A549 (cell line): ENCODE results near the gene TRPC5OS. TPM values are rescaled to one million over a fixed set of nuclear protein-coding genes. Genes with fewer than 3 reads are reported as not detected.

Experiments used
- ATAC-seq, 2 experiments: fragments of 200-7000 bp in 1 of 2; fragments of >200 bp in 1 of 2; cut with Nextera tagmentation in 1 of 2; cut with Tn5 transposase in 1 of 2; 3 replicates each; pipeline versions ENCODE4 v1.8.0 to v1.9.1; 2018 to 2020; ENCODE audit warnings: mild to moderate bottlenecking in 1 of 2, moderate library complexity in 1 of 2
- CTCF ChIA-PET: fragments of 300-600 bp; sonication (Branson Sonifier 250); formaldehyde crosslinking; extraction: SDS; loops from one replicate; lab custom pipeline; 2021; ENCODE audit warnings: antibody characterized with exemption, inconsistent platforms; lab: Yijun Ruan, JAX
- POLR2A ChIA-PET: fragments of 350-600 bp; formaldehyde crosslinking; extraction: SDS; loops from one replicate; lab custom pipeline; 2021; ENCODE audit warnings: antibody characterized with exemption, inconsistent platforms; lab: Yijun Ruan, JAX
- DNase-seq, 2 experiments: peaks; one replicate each; pipeline versions ENCODE4 v3.0.0 to v3.0.0-alpha.2; 2011 to 2016; ENCODE audit warnings: low read depth in 1 of 2, low spot score in 1 of 2
- FAIRE-seq: peaks from 2 replicates; lab custom pipeline; 2011; peaks lifted over from hg19 to GRCh38; lab: Jason Lieb, UNC
- H3K27ac ChIP-seq, 2 experiments: fragments of >200 bp; sonication (Bioruptor Twin); formaldehyde crosslinking; 3 replicates each; pipeline ENCODE4 v1.5.1; 2016 to 2017
- H3K4me1 ChIP-seq: fragments of >200 bp; sonication (Bioruptor Twin); formaldehyde crosslinking; 3 replicates; pipeline ENCODE4 v1.6.1; 2016
- H3K4me2 ChIP-seq: fragments of >200 bp; sonication (Bioruptor Twin); formaldehyde crosslinking; 3 replicates; pipeline ENCODE4 v1.6.1; 2016
- H3K4me3 ChIP-seq: fragments of >200 bp; sonication (Bioruptor Twin); formaldehyde crosslinking; 3 replicates; pipeline ENCODE4 v1.5.1; 2016
- H3K9me3 ChIP-seq: fragments of >200 bp; sonication (Bioruptor Twin); formaldehyde crosslinking; 3 replicates; pipeline ENCODE4 v1.6.1; 2016
- EHMT2 ChIP-seq: fragments of 200-600 bp; sonication (generic); IDR thresholded peaks from 2 replicates; pipeline ENCODE4 v1.6.1; 2016; ENCODE audit warnings: antibody characterized with exemption, low read depth, mild to moderate bottlenecking, moderate library complexity
- FOSB ChIP-seq: fragments of 250-450 bp; sonication (Bioruptor Pico); IDR thresholded peaks from 2 replicates; pipeline ENCODE4 v1.5.0; 2020; ENCODE audit warnings: mild to moderate bottlenecking, moderate library complexity
- GATA3 ChIP-seq: IDR thresholded peaks from 2 replicates; pipeline ENCODE4 v1.6.1; 2012; ENCODE audit warnings: borderline replicate concordance
- MAFK ChIP-seq: fragments of 450-650 bp; IDR thresholded peaks from 2 replicates; pipeline ENCODE4 v1.6.1; 2014; ENCODE audit not compliant: partially characterized antibody
- MYC ChIP-seq: IDR thresholded peaks from 2 replicates; pipeline ENCODE4 v1.6.1; 2012; ENCODE audit warnings: mild to moderate bottlenecking, inconsistent platforms, low read length, improper control_type of control experiment, borderline replicate concordance
- NR3C1 ChIP-seq: fragments of >200 bp; sonication (Bioruptor Twin); formaldehyde crosslinking; IDR thresholded peaks from 3 replicates; pipeline ENCODE4 v1.6.1; 2017
- RARB ChIP-seq: fragments of 250-450 bp; sonication (Bioruptor Pico); IDR thresholded peaks from 2 replicates; pipeline ENCODE4 v1.8.0; 2021; ENCODE audit warnings: mild to moderate bottlenecking, moderate library complexity
- RFX5 ChIP-seq: fragments of 450-650 bp; IDR thresholded peaks from 2 replicates; pipeline ENCODE4 v1.7.1; 2014; ENCODE audit warnings: antibody characterized with exemption, mild to moderate bottlenecking, moderate library complexity
- ZC3H11A ChIP-seq: fragments of 450-650 bp; IDR thresholded peaks from 2 replicates; pipeline ENCODE4 v1.6.1; 2014; ENCODE audit warnings: antibody characterized with exemption, mild to moderate bottlenecking
- ZSCAN20 ChIP-seq: fragments of 250-450 bp; sonication (Bioruptor Pico); IDR thresholded peaks from 2 replicates; pipeline ENCODE4 v1.8.0; 2022; ENCODE audit warnings: mild to moderate bottlenecking, moderate library complexity
- WGBS: methylation state at CpG from one replicate; pipeline ENCODE4 v1.1.6; 2017; ENCODE audit errors: missing lambda C conversion rate; 5-methylcytosine and 5-hydroxymethylcytosine counted together
- polyA plus RNA-seq, 4 experiments: library from polyadenylated mRNA; depleted of rRNA in 3 of 4; stranded (reverse); fragments of >200 nt; fragmentation: RNase III in 1 of 4; extraction: RNeasy Plus Mini Kit Qiagen cat#74134 plus additional on column Dnase treatment in 1 of 4; gene quantifications; 2 replicates in 3 of 4; 3 replicates in 1 of 4; pipeline ENCODE4 v1.2.3, GENCODE V29; 2011 to 2017
- TF ChIP-seq, protein P1 (sequence below): fragments of 150-350 bp; IDR thresholded peaks from 2 replicates; pipeline ENCODE4 v1.6.1; 2014; ENCODE audit warnings: low read depth, mild to moderate bottlenecking, low read length
- TF ChIP-seq, protein P2 (sequence below): IDR thresholded peaks from 2 replicates; pipeline ENCODE4 v1.6.1; 2012
- TF ChIP-seq, protein P3 (sequence below): fragments of 250-450 bp; sonication (Bioruptor Pico); IDR thresholded peaks from 2 replicates; pipeline ENCODE4 v1.5.0; 2020; ENCODE audit warnings: low read depth, mild to moderate bottlenecking, moderate library complexity
- TF ChIP-seq, protein P4 (sequence below): fragments of 250-450 bp; sonication (Bioruptor Pico); IDR thresholded peaks from 2 replicates; pipeline ENCODE4 v1.5.0; 2021; ENCODE audit warnings: mild to moderate bottlenecking, moderate library complexity, borderline replicate concordance

TRPC5OS gene
- polyA plus RNA-seq, 2 of the 4 experiments (the other 2 are of a cell fraction): not detected

DNA sequence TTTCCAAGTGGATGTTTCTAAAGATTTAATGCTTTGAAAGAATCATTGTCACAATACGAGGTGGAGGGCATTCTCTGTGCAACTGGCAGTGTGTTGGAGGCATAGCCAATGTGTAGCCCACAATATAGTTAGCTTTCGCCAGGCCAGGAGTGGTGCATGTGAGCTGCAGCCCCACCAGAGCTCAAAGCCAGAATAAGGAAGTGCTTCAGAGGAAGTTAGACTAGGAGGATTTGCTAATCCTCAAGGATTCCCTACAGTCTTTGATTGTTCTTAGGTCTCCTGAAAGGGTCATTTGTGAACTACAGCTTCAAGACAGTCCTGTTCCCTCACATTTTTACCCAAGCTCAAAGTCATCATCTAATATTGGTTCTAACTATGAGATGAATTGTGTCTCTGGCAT, 16.4 kb downstream of the TRPC5OS start (continued):
- TF ChIP-seq, protein P1, sequence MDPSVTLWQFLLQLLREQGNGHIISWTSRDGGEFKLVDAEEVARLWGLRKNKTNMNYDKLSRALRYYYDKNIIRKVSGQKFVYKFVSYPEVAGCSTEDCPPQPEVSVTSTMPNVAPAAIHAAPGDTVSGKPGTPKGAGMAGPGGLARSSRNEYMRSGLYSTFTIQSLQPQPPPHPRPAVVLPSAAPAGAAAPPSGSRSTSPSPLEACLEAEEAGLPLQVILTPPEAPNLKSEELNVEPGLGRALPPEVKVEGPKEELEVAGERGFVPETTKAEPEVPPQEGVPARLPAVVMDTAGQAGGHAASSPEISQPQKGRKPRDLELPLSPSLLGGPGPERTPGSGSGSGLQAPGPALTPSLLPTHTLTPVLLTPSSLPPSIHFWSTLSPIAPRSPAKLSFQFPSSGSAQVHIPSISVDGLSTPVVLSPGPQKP: no peak
- TF ChIP-seq ZC3H11A: no peak
- TF ChIP-seq FOSB (CRISPR knock-in tag): no peak
- TF ChIP-seq GATA3: no peak

DNA sequence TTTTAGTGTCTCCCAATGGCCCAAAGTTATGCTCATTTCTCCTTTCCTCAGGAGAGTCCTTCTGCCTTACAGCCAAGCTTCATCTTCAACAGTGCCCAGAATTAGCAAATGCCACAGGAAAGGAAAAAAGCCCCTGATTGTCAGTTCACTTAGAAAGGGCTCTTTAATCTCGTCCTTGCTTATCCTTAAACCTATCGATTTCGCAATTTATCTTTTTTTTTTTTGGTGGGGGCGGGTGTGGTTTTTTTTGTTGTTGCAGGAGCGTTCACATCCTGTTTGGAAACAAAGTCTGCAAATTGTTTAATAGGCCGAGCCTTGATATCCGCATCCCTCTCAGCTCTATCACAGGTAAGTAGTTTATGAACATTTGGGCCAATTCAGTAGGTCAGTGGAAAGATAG, 20.2 kb downstream of the TRPC5OS start:
- no peak for ATAC-seq
- FAIRE-seq: no peak
- no peaks in the 10 kb centered on the region for H3K9me3 ChIP-seq
- POLR2A ChIA-PET: no interaction called here
- no peak overlapping the region for H3K4me3 ChIP-seq
- no peak for DNase-seq
- H3K4me2 ChIP-seq: no peak overlapping the region
- CTCF ChIA-PET: no interaction called here
- TF ChIP-seq, protein P2, sequence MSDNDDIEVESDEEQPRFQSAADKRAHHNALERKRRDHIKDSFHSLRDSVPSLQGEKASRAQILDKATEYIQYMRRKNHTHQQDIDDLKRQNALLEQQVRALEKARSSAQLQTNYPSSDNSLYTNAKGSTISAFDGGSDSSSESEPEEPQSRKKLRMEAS: no peak
- TF ChIP-seq NR3C1 (no peak), ZC3H11A (no peak)
- TF ChIP-seq, all 56 proteins: peak for 0
- Histone ChIP-seq H3K4me1 (no peaks in the 10 kb centered on the region), H3K27ac (no peak overlapping the region)
- 21% methylated on average over 7 of the region's 7 CpGs for WGBS

DNA sequence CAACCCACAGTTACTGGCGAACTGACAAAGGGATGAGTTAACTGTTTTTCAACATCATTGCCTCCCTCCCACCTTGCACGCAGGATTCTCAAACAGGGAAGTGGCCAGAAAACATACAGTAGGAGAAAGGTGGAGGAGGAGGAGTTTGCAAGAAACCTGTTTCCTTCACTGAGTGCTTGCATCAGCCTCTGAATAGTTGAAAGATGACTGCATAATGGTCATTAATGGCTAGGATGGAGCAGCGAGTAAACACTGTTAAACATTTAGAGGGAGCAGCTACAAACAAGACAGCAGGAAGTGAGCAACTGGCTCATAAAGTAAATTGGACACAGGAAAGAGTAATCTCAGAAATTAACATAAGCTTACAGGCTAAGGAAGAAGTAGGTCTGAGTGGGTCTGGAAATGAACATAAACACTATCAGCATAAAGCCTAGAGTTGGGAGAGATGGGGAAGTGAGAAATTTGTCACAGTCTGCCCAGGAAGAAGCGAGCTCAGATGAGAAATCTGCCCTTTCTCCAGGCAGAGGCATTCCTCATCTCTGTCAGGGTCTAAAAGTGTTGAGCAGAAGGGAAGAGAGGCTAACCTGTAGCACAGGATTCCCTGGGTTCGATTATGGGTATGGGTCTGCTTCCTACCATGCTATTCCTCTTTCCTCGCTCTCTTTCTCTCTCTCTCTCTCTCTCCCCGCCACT, 38.6 kb downstream of the TRPC5OS start:
- no peak overlapping the region; the same call in 2 of the 3 replicates for H3K4me2 ChIP-seq
- no peaks in the 10 kb centered on the region for H3K9me3 ChIP-seq
- ATAC-seq: peak in 1 of 2 experiments; percentile 39; a peak in 1 of 6 replicates
- FAIRE-seq: no peak
- POLR2A ChIA-PET: no interaction called here
- peak in 1 of 2 experiments; percentile 11 for DNase-seq
- TF ChIP-seq MYC (no peak), MAFK (no peak), ZSCAN20 (CRISPR knock-in tag) (no peak), RFX5 (no peak), RARB (no peak), EHMT2 (no peak)
- TF ChIP-seq, protein P3, sequence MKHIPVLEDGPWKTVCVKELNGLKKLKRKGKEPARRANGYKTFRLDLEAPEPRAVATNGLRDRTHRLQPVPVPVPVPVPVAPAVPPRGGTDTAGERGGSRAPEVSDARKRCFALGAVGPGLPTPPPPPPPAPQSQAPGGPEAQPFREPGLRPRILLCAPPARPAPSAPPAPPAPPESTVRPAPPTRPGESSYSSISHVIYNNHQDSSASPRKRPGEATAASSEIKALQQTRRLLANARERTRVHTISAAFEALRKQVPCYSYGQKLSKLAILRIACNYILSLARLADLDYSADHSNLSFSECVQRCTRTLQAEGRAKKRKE (CRISPR knock-in tag): no peak
- 32% methylated on average over 7 of the region's 7 CpGs for WGBS
- H3K4me3 ChIP-seq: no peak overlapping the region
- no peak overlapping the region for H3K27ac ChIP-seq
- no peaks in the 10 kb centered on the region for H3K4me1 ChIP-seq
- CTCF ChIA-PET: no interaction called here

DNA sequence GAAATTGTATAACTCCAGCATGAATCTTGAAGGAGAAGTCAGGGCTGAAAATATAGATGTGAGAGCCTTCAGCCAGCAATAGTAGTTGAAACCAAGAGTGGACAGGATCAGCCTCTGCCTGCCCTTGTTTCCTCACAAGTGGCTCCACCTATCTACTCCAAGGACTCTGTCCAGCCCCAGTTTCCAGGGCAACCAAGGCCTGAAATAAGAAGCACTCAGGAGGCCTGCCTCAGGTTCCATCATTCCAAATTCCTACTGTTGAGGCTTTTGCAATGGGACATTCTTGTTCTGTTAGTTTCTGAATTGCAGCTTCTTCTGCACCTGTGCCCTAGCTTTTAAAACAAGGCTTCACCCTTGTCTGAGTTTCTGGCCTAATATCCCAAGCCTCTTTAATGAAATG, 41.6 kb downstream of the TRPC5OS start:
- no peaks in the 10 kb centered on the region for H3K4me1 ChIP-seq
- ATAC-seq (no peak), FAIRE-seq (no peak), DNase-seq (no peak)
- POLR2A ChIA-PET: no interaction called here
- CTCF ChIA-PET: no interaction called here
- no peak overlapping the region for H3K4me3 ChIP-seq
- no peaks in the 10 kb centered on the region for H3K9me3 ChIP-seq
- H3K27ac ChIP-seq: no peak overlapping the region
- no peak overlapping the region for H3K4me2 ChIP-seq
- TF ChIP-seq, protein P4, sequence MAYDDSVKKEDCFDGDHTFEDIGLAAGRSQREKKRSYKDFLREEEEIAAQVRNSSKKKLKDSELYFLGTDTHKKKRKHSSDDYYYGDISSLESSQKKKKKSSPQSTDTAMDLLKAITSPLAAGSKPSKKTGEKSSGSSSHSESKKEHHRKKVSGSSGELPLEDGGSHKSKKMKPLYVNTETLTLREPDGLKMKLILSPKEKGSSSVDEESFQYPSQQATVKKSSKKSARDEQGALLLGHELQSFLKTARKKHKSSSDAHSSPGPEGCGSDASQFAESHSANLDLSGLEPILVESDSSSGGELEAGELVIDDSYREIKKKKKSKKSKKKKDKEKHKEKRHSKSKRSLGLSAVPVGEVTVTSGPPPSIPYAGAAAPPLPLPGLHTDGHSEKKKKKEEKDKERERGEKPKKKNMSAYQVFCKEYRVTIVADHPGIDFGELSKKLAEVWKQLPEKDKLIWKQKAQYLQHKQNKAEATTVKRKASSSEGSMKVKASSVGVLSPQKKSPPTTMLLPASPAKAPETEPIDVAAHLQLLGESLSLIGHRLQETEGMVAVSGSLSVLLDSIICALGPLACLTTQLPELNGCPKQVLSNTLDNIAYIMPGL (CRISPR knock-in tag): no peak
- TF ChIP-seq, all 56 proteins: peak for 0
